Gastrocnemius medialis (tissue), 4 donors: ENCODE data around the gene TMCC3.

Experiments
- CTCF ChIP-seq, 5 experiments: fragments of 450-650 bp in 3 of 5; fragments of 200-600 bp in 2 of 5; sonication (generic) in 2 of 5; IDR thresholded peaks in 4 of 5; conservative IDR thresholded peaks in 1 of 5; 1 replicate in 4 of 5; 2 replicates in 1 of 5; pipeline ENCODE4 v1.5.1; 2016 to 2019; ENCODE audit warnings: antibody characterized with exemption in 5 of 5, mild to moderate bottlenecking in 3 of 5, moderate library complexity in 3 of 5
- POLR2A ChIP-seq, 2 donors: fragments of 450-650 bp; IDR thresholded peaks; one replicate each; pipeline ENCODE4 v1.6.1; 2017; ENCODE audit warnings: antibody characterized with exemption in 2 of 2, mild to moderate bottlenecking in 2 of 2, moderate library complexity in 2 of 2

GRCh38 chr12:94575024-94575423 is 75.3 kb downstream of the TMCC3 start:
- no peak for TF ChIP-seq CTCF (IDR thresholded peaks at IDR 0.05 in 4 of 5, conservative IDR thresholded peaks at IDR 0.05 in 1 of 5)
- no peak for TF ChIP-seq POLR2A (IDR thresholded peaks at IDR 0.05)
